NCI-H2227 treated with DMSO at 0.1 percent for 48 hours (cell line): ENCODE data around the gene ATXN1L.
A peak's percentile ranks its signal among the peaks of the same experiment; 100 is the strongest.
"Not testable (repeated sequence)": the region's sequence is repeated elsewhere in the genome, so short reads cannot be mapped to it uniquely, and the experiment has no call there.

ENCODE experiments used
- DNase-seq: peaks from one replicate; lab custom pipeline; 2025; lab: John Stamatoyannopoulos, UW

Gene ATXN1L

GRCh38 chr16:71894229-71894920 is 48.6 kb downstream of the ATXN1L start:
- no peak for DNase-seq

- DNase-seq = peak; percentile 79
These were observed 49.3 kb downstream of the ATXN1L start, which contains the start of gene IST1 for GRCh38 chr16:71894921-71895678. Gene IST1 (plus strand): TSS chr16:71895531. CDS start chr16:71915641, 20,110 bp downstream.

DNA sequence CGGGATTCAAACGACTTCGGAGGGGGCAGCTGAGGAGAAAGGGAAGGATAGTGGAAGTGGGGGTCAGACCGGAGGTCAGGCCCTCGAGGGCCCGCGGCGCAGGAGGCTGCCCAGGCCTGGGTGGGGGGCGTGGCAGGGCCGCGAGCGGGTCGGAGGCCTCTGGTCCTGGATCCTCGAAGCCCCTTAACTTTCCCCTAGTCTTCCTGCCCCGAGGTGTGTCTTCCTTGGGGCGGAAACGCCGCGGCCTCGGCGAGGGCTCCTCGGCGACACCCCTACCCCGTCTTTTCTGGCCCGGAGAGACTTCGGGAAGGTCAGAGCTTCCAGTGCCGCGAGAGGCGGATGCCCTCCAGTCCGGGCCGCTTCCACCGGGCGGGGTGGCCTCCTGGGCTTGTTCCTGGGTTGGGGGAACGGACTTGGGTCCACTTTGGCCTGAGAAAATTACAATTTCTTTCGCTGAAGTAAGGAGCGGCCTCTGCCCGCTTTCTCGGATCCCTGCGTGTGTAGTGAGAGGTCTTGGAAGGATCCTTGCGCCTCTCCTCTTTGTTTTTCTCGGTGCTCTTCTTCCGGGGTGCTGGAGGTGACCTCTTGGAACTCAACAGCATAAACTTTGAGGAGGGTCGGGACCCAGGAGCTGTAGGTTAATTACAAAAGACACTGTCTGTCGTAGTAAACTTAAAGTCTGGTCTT is 50.0 kb downstream of the ATXN1L start:
- no peak for DNase-seq

GRCh38 chr16:71896764-71897368 is 51.1 kb downstream of the ATXN1L start:
- no peak for DNase-seq

DNA sequence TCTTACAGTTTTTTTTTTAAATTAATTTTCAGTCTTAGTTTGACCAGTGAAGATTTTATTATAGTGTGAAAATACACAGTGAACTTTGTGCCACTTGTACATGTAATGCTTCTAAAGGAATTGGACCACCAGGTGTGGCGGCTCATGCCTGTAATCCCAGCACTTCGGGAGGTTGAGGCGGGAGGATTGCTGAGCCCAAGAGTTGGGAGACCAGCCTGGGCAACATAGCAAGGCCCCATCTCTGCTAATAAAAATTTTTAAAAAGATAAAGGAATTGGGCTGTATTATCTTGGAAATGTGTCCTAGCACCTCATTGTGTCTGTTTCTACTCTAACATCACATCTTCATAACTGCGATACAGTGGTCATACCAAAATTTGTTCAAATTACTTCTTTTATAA is 53.4 kb downstream of the ATXN1L start:
- DNase-seq = no peak

GRCh38 chr16:71902656-71903365 is 57.0 kb downstream of the ATXN1L start:
- no peak for DNase-seq

- no peak for DNase-seq
These were observed 57.8 kb downstream of the ATXN1L start for GRCh38 chr16:71903608-71904007.

- DNase-seq = no peak
These were observed 58.5 kb downstream of the ATXN1L start for GRCh38 chr16:71904239-71904638.

DNA sequence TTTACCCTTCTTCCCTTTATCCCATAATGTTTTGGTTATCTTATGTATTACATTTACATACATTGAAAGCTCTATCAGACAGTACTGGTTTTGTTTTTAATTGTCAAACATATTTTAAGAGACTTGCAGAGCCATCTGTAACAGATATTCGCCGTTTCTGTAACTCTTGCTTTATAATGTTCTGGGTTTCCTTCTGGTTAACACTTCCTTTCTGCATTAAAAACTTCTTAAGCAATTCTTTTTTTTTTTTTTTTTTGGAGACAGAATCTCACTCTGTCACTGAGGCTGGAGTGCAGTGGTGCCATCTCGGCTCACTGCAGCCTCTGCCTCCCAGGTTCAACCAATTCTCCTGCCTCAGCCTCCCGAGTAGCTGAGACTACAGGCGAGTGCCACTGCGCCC is 60.0 kb downstream of the ATXN1L start:
- DNase-seq = not testable (repeated sequence)
